SJCRH30 (cell line): ENCODE results near the gene ISCA1. TPM values are rescaled to one million over a fixed set of nuclear protein-coding genes. Genes with fewer than 3 reads are reported as not detected.
"Not testable (repeated sequence)": the region's sequence is repeated elsewhere in the genome, so short reads cannot be mapped to it uniquely, and the experiment has no call there.

Source experiments
- DNase-seq, 2 experiments: peaks; one replicate each; pipeline ENCODE4 v3.0.0-alpha.2; 2015 to 2020
- H3K27ac ChIP-seq: fragments of 250-450 bp; sonication (Bioruptor Pico); 2 replicates; pipeline ENCODE4 v1.5.1; 2020; ENCODE audit warnings: mild to moderate bottlenecking, moderate library complexity
- H3K27me3 ChIP-seq: fragments of 250-450 bp; sonication (Bioruptor Pico); 2 replicates; pipeline ENCODE4 v1.5.1; 2020; ENCODE audit warnings: mild to moderate bottlenecking, moderate library complexity
- H3K36me3 ChIP-seq: fragments of 250-450 bp; sonication (Bioruptor Pico); 2 replicates; pipeline ENCODE4 v1.5.1; 2020; ENCODE audit warnings: mild to moderate bottlenecking, moderate library complexity
- H3K4me1 ChIP-seq: fragments of 250-450 bp; sonication (Bioruptor Pico); 2 replicates; pipeline ENCODE4 v1.5.1; 2020; ENCODE audit warnings: mild to moderate bottlenecking, moderate library complexity
- H3K4me3 ChIP-seq: fragments of 250-450 bp; sonication (Bioruptor Pico); 2 replicates; pipeline ENCODE4 v1.5.1; 2020; ENCODE audit warnings: mild to moderate bottlenecking, moderate library complexity
- H3K9me3 ChIP-seq: fragments of 250-450 bp; sonication (Bioruptor Pico); replicated peaks from 2 replicates; pipeline ENCODE4 v1.5.1; 2020; ENCODE audit warnings: mild to moderate bottlenecking, moderate library complexity
- total RNA-seq: library from RNA; depleted of rRNA; stranded (reverse); fragments of >200 nt; shearing (Covaris generic); gene quantifications from 2 replicates; pipeline ENCODE4 v1.2.3, GENCODE V29; 2014; rRNA removed

The ISCA1 gene
- 93.1 and 100.0 TPM in 2 replicates for total RNA-seq

GRCh38 chr9:86282077-86282978, at the start of gene ISCA1:
ISCA1 (minus strand) TSS chr9:86282538; CDS start chr9:86282458, 80 bp downstream.
- no peaks in the 10 kb centered on the region for H3K27me3 ChIP-seq
- H3K27ac ChIP-seq = peak within 1 kb of the TSS; percentile 90

DNA sequence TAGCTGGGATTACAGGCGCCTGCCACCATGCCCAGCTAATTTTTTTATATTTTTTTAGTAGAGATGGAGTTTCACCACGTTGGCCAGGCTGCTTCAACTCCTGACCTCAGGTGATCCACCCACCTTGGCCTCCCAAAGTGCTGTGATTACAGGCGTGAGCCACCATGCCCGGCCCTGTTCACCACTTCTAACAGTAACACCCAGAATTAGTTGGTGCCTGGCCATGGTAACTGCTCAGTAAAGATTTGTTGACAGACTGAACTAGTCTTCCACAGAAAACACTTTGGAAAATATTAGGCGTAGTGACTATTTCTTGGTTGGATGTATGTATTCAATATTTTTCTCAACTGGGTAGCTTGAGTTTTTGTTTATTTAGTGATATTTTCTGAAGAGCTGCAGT, 47.8 kb upstream of the ISCA1 start:
- DNase-seq = no peak
- Histone ChIP-seq H3K27ac (no peak overlapping the region), H3K4me1 (no peaks in the 10 kb centered on the region), H3K9me3 (no peaks in the 10 kb centered on the region), H3K36me3 (peaks cover 59% of the 10 kb centered on the region), H3K4me3 (no peak overlapping the region), H3K27me3 (no peaks in the 10 kb centered on the region)

More at GRCh38 chr9:86282077-86282978, at the start of gene ISCA1:
- Histone ChIP-seq H3K9me3 (no peaks in the 10 kb centered on the region), H3K4me3 (peak within 1 kb of the TSS; percentile 91), H3K4me1 (peaks cover 8% of the 10 kb centered on the region; the same call in 1 of the 2 replicates), H3K36me3 (peaks cover 7% of the 10 kb centered on the region)
- peak; percentile 99 to 100 for DNase-seq

GRCh38 chr9:86329649-86330048, 47.3 kb upstream of the ISCA1 start:
- H3K4me3 ChIP-seq = no peak overlapping the region
- no peaks in the 10 kb centered on the region for H3K4me1 ChIP-seq
- no peak for DNase-seq
- no peak overlapping the region for H3K27ac ChIP-seq
- H3K36me3 ChIP-seq = peaks cover 59% of the 10 kb centered on the region
- no peaks in the 10 kb centered on the region for H3K9me3 ChIP-seq
- no peaks in the 10 kb centered on the region for H3K27me3 ChIP-seq

DNA sequence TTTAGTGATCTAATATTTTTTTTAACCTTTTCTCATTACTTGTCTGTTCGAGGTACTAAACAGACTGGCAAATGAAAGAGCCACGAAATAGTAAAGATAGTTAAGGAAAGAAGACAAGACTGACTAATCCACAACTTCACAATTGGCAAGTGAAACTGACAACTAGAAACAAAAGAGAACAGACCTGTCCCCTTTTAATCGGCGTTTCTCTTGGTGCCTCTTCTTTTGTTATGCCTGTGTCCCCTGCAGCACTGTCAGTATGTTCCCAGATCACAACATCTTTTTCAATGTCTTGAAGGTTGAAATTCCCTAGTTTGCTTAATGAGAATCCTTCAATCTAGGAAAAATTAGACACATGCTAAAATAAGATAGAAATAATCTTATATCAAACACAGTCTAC, 45.8 kb upstream of the ISCA1 start:
- DNase-seq = no peak
- Histone ChIP-seq H3K4me3 (no peak overlapping the region), H3K4me1 (no peaks in the 10 kb centered on the region), H3K9me3 (no peaks in the 10 kb centered on the region), H3K36me3 (peaks cover 59% of the 10 kb centered on the region), H3K27me3 (no peaks in the 10 kb centered on the region), H3K27ac (no peak overlapping the region)

- Histone ChIP-seq H3K4me3 (no peak overlapping the region), H3K4me1 (no peaks in the 10 kb centered on the region), H3K27me3 (no peaks in the 10 kb centered on the region), H3K27ac (no peak overlapping the region), H3K9me3 (no peaks in the 10 kb centered on the region), H3K36me3 (peaks cover 61% of the 10 kb centered on the region)
- DNase-seq = no peak
These were observed 44.2 kb upstream of the ISCA1 start for GRCh38 chr9:86326536-86326935.

DNA sequence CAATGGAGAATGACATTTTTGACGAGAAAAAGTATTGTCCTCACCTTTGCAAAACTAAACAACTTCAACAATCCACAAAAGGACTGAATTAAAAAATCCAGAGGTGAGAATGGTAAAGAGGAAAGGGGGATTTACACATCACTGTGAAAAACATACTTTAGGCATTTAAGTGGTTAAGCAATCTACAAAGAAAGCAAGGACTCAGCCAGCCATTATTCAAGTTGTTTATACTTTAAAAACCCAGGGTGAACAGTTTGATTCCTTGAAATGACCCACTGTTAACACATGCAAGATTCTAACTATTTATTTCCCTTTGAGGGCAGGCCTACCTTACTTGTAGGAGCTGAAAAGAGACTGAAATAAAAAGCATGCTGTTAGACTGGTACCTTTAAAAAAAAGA, 42.6 kb upstream of the ISCA1 start:
- Histone ChIP-seq H3K27ac (no peak overlapping the region), H3K4me1 (no peaks in the 10 kb centered on the region), H3K4me3 (no peak overlapping the region), H3K9me3 (no peaks in the 10 kb centered on the region), H3K27me3 (no peaks in the 10 kb centered on the region), H3K36me3 (peaks cover 70% of the 10 kb centered on the region)
- DNase-seq = no peak

DNA sequence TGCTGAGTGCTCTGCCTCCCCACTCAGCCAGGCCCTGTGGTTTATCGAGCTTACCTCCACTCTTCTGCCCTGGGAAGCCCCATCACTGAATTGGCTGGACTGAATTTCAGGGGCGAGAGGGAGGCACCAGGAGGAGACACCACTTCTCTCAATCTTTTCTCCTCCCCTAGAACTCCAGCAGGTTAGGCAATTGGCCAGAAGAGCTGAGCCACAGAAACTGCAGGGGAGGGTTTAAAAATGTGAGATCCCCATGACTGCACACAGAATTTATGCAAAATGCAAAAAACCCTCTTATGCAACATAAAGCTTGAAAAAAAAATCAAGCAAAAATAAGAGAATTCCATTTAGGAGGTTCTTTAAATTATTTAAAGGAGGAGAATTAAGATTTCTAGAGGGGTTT, 42.0 kb upstream of the ISCA1 start:
- no peak for DNase-seq
- Histone ChIP-seq H3K27me3 (no peaks in the 10 kb centered on the region), H3K4me3 (no peak overlapping the region), H3K27ac (no peak overlapping the region), H3K9me3 (no peaks in the 10 kb centered on the region), H3K36me3 (peaks cover 76% of the 10 kb centered on the region), H3K4me1 (no peaks in the 10 kb centered on the region)

GRCh38 chr9:86322973-86323644, 40.8 kb upstream of the ISCA1 start:
- H3K27ac ChIP-seq = no peak overlapping the region
- DNase-seq = no peak
- no peak overlapping the region for H3K4me3 ChIP-seq
- no peaks in the 10 kb centered on the region for H3K4me1 ChIP-seq
- H3K27me3 ChIP-seq = no peaks in the 10 kb centered on the region
- H3K36me3 ChIP-seq = peaks cover 80% of the 10 kb centered on the region
- no peaks in the 10 kb centered on the region for H3K9me3 ChIP-seq

- no peaks in the 10 kb centered on the region for H3K9me3 ChIP-seq
- H3K4me3 ChIP-seq = no peak overlapping the region
- DNase-seq = no peak
- no peaks in the 10 kb centered on the region for H3K4me1 ChIP-seq
- peaks cover 87% of the 10 kb centered on the region for H3K36me3 ChIP-seq
- H3K27ac ChIP-seq = no peak overlapping the region
- no peaks in the 10 kb centered on the region for H3K27me3 ChIP-seq
These were observed 39.0 kb upstream of the ISCA1 start for GRCh38 chr9:86321373-86321772.

- Histone ChIP-seq H3K27me3 (no peaks in the 10 kb centered on the region), H3K9me3 (no peaks in the 10 kb centered on the region), H3K27ac (no peak overlapping the region), H3K36me3 (peaks cover 92% of the 10 kb centered on the region), H3K4me3 (no peak overlapping the region), H3K4me1 (no peaks in the 10 kb centered on the region)
- DNase-seq = no peak
These were observed 35.8 kb upstream of the ISCA1 start for GRCh38 chr9:86318187-86318586.

GRCh38 chr9:86315078-86315477, 32.7 kb upstream of the ISCA1 start:
- H3K4me3 ChIP-seq = no peak overlapping the region
- no peak overlapping the region for H3K27ac ChIP-seq
- H3K9me3 ChIP-seq = no peaks in the 10 kb centered on the region
- no peaks in the 10 kb centered on the region for H3K27me3 ChIP-seq
- no peak for DNase-seq
- H3K4me1 ChIP-seq = no peaks in the 10 kb centered on the region
- peaks cover 80% of the 10 kb centered on the region for H3K36me3 ChIP-seq

GRCh38 chr9:86312959-86313358, 30.6 kb upstream of the ISCA1 start:
- not testable (repeated sequence) for H3K4me3 ChIP-seq, H3K27me3 ChIP-seq, DNase-seq, H3K27ac ChIP-seq, H3K4me1 ChIP-seq, H3K9me3 ChIP-seq
- H3K36me3 ChIP-seq = peaks cover 80% of the 10 kb centered on the region

DNA sequence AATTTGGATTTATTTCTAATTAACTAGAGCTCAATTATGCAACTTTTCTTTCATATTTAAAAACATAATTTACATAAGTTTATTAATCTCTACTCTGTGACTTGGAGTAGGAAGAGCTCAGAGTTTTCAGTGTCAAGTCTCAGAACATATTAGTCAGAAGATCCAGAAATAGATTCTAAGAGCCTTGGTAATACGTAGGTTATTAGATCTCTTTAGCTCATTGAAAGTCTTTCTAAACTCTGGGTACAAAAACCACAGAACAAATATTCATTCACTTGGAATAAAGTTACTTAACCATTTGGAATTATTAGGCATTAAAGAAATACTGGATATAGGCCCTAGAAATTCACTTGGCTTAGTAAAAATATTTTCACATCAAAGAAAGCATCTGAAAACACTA, 26.3 kb upstream of the ISCA1 start:
- Histone ChIP-seq H3K4me3 (no peak overlapping the region), H3K9me3 (no peaks in the 10 kb centered on the region), H3K36me3 (peaks cover 76% of the 10 kb centered on the region), H3K27me3 (no peaks in the 10 kb centered on the region), H3K27ac (no peak overlapping the region), H3K4me1 (no peaks in the 10 kb centered on the region; the same call in 1 of the 2 replicates)
- no peak for DNase-seq

DNA sequence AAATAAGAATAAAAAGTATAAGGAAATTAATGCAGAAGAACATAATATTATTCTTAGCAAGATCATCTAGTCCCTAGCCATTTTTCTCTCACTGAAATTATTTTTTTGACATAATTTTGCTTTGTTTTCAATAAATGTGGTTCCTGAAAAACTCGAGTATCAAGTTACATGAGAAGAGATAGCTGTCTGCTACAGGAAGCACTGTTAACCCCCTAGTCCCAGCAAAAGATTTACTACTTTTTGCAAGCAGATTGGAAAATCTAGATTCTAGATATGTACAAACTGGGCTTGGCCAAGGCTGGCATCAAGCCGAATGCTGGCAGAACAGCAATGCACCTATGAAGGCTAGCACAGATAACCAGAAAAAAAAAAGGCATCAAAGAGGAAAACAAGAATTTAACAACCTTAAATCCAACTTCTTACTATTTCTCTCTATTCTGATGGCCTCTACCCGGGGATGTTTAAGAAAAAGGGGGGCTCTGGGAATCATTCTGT, 21.9 kb upstream of the ISCA1 start:
- no peaks in the 10 kb centered on the region for H3K9me3 ChIP-seq
- no peaks in the 10 kb centered on the region; the same call in 1 of the 2 replicates for H3K4me1 ChIP-seq
- no peak overlapping the region for H3K4me3 ChIP-seq
- H3K27me3 ChIP-seq = no peaks in the 10 kb centered on the region
- peaks cover 90% of the 10 kb centered on the region for H3K36me3 ChIP-seq
- H3K27ac ChIP-seq = no peak overlapping the region
- no peak for DNase-seq

GRCh38 chr9:86303316-86303975, 21.1 kb upstream of the ISCA1 start:
- Histone ChIP-seq H3K27me3 (no peaks in the 10 kb centered on the region), H3K4me1 (no peaks in the 10 kb centered on the region; the same call in 1 of the 2 replicates), H3K27ac (no peak overlapping the region), H3K36me3 (peaks cover 86% of the 10 kb centered on the region), H3K9me3 (no peaks in the 10 kb centered on the region), H3K4me3 (no peak overlapping the region)
- DNase-seq = no peak
